Thyroid gland (tissue), 4 donors: Measurements from ENCODE around the gene HLA-F. TPM values are rescaled to one million over a fixed set of nuclear protein-coding genes. Genes with fewer than 3 reads are reported as not detected.

Experiments
- DNase-seq, 2 donors: peaks; one replicate each; pipeline ENCODE4 v3.0.0-alpha.2; 2019
- H3K27ac ChIP-seq, 3 donors: fragments of 200-600 bp; sonication (generic); 1 replicate in 2 of 3; 2 replicates in 1 of 3; pipeline ENCODE4 v1.5.1; 2016 to 2019; ENCODE audit warnings: mild to moderate bottlenecking in 1 of 3, moderate library complexity in 1 of 3
- H3K27me3 ChIP-seq: fragments of 200-600 bp; sonication (generic); one replicate; pipeline ENCODE4 v1.5.1; 2019
- H3K36me3 ChIP-seq, 2 donors: fragments of 200-600 bp; sonication (generic); one replicate each; pipeline ENCODE4 v1.5.1; 2016 to 2019
- H3K4me1 ChIP-seq, 2 donors: fragments of 200-600 bp; sonication (generic); one replicate each; pipeline ENCODE4 v1.5.1; 2017 to 2019
- H3K4me3 ChIP-seq, 3 donors: fragments of 200-600 bp; sonication (generic); replicated peaks in 1 of 3; 1 replicate in 2 of 3; 2 replicates in 1 of 3; pipeline ENCODE4 v1.5.1; 2016; ENCODE audit warnings: mild to moderate bottlenecking in 1 of 3
- H3K9me3 ChIP-seq: fragments of 200-600 bp; sonication (generic); one replicate; pipeline ENCODE4 v1.5.1; 2017
- CTCF ChIP-seq, 6 experiments: fragments of 200-600 bp in 3 of 6; fragments of 450-650 bp in 3 of 6; sonication (generic) in 3 of 6; IDR thresholded peaks; one replicate each; pipeline ENCODE4 v1.5.1; 2016 to 2019; ENCODE audit warnings: antibody characterized with exemption in 6 of 6, mild to moderate bottlenecking in 2 of 6, inconsistent platforms in 1 of 6, moderate library complexity in 1 of 6
- POLR2A ChIP-seq, 2 donors: fragments of 450-650 bp; IDR thresholded peaks; one replicate each; pipeline ENCODE4 v1.6.1; 2017; ENCODE audit warnings: antibody characterized with exemption in 2 of 2, mild to moderate bottlenecking in 2 of 2, moderate library complexity in 1 of 2
- WGBS, 2 donors: methylation state at CpG; one replicate each; pipeline ENCODE4 v1.1.5; 2017; 5-methylcytosine and 5-hydroxymethylcytosine counted together
- intact Hi-C: fragments of 100-400 bp; cut with DNase I; formaldehyde crosslinking; loops from one replicate; pipeline ENCODE4 v1.15.1; 2023
- small RNA-seq: library from RNA; depleted of rRNA; stranded (forward); fragments of <200 nt; gene quantifications from one replicate; pipeline ENCODE3, GENCODE V24; 2016
- total RNA-seq, 4 donors: library from RNA; depleted of rRNA; stranded (reverse); fragments of >200 nt; gene quantifications; one replicate each; pipeline ENCODE4 v1.2.3, GENCODE V29; 2016

HLA-F gene
- total RNA-seq, 4 donors from 2014 or later = 33.9 to 81.3 (median 44.6) TPM

- H3K36me3 ChIP-seq = no peaks in the 10 kb centered on the region
- no peaks in the 10 kb centered on the region for H3K9me3 ChIP-seq
- no peak overlapping the region for H3K4me3 ChIP-seq
- WGBS, 2 donors = 55 to 97% methylated on average over 2 of the region's 2 CpGs
- H3K4me1 ChIP-seq = no peaks in the 10 kb centered on the region
- no peaks in the 10 kb centered on the region for H3K27me3 ChIP-seq
- TF ChIP-seq CTCF (IDR thresholded peaks at IDR 0.05) = no peak
- TF ChIP-seq POLR2A (IDR thresholded peaks at IDR 0.05) = no peak
- DNase-seq = no peak
- intact Hi-C loops = no loop called here
- no peak overlapping the region for H3K27ac ChIP-seq
Observed at GRCh38 chr6:29776684-29777083, 53.5 kb downstream of the HLA-F start.

Small RNA genes lying within 50 kb of the gene (small RNA-seq; reads per million reads assigned to genes)
- gene AL645939.2 (not detected), gene AL645939.3 (not detected), gene AL645939.4 (not detected), gene RF00019 (not detected)

Other genes with a start within 250 kb of the HLA-F start
- not detected for gene MAS1L, start 235.5 kb upstream of the HLA-F start, total RNA-seq
- gene UBD, start 163.7 kb upstream of the HLA-F start, total RNA-seq = 1 to 10 TPM in 1 of 4 donors, under 1 TPM in 1, not detected in 2; 0.93 to 1.5 TPM
- gene OR2H2, start 138.3 kb upstream of the HLA-F start, total RNA-seq = not detected
- 10 to 100 TPM; 20.4 to 34.3 (median 23.8) TPM for gene GABBR1, start 90.3 kb upstream of the HLA-F start, total RNA-seq
- gene MOG, start 66.3 kb upstream of the HLA-F start, total RNA-seq = not detected
- not detected for gene ZFP57, start 42.3 kb upstream of the HLA-F start, total RNA-seq
- 1 to 10 TPM in 1 of 4 donors, under 1 TPM in 1, not detected in 2; 0.45 to 2.3 TPM for gene HLA-G, start 104.4 kb downstream of the HLA-F start, total RNA-seq
- gene HLA-A, start 219.1 kb downstream of the HLA-F start, total RNA-seq = 100 to 1,000 TPM; 398 to 842 (median 578) TPM